Ecto neural progenitor cell (in vitro differentiated cells): ENCODE results near the gene FBF1.

Source experiments
- DNase-seq: peaks from one replicate; pipeline ENCODE4 v3.0.0-alpha.2; 2018; ENCODE audit warnings: low spot score

The FBF1 gene

GRCh38 chr17:75959051-75959838, 18.4 kb upstream of the FBF1 start:
- DNase-seq = no peak

GRCh38 chr17:75950855-75951554, 10.2 kb upstream of the FBF1 start:
- DNase-seq = no peak

GRCh38 chr17:75950421-75950820, 9.6 kb upstream of the FBF1 start:
- DNase-seq = no peak

GRCh38 chr17:75945211-75945610, 4.4 kb upstream of the FBF1 start:
- DNase-seq = no peak

- no peak for DNase-seq
Observed at GRCh38 chr17:75943491-75943890, 2.6 kb upstream of the FBF1 start.

GRCh38 chr17:75942473-75942872, 1.6 kb upstream of the FBF1 start:
- no peak for DNase-seq

- DNase-seq = no peak
Observed at GRCh38 chr17:75941442-75941819, 589 bp upstream of the FBF1 start.

- no peak for DNase-seq
Observed at GRCh38 chr17:75937652-75938051, 3.2 kb downstream of the FBF1 start.

- DNase-seq = no peak
Observed at GRCh38 chr17:75933808-75934207, 7.0 kb downstream of the FBF1 start.

GRCh38 chr17:75932852-75933251, 8.0 kb downstream of the FBF1 start:
- DNase-seq = no peak

GRCh38 chr17:75931062-75931461, 9.8 kb downstream of the FBF1 start:
- no peak for DNase-seq

GRCh38 chr17:75927286-75927922, 13.4 kb downstream of the FBF1 start:
- no peak for DNase-seq

GRCh38 chr17:75926456-75926855, 14.4 kb downstream of the FBF1 start:
- no peak for DNase-seq

- DNase-seq = no peak
Observed at GRCh38 chr17:75925912-75926311, 14.9 kb downstream of the FBF1 start.

GRCh38 chr17:75925103-75925502, 15.7 kb downstream of the FBF1 start:
- DNase-seq = no peak

- DNase-seq = no peak
Observed at GRCh38 chr17:75922963-75923874, 17.6 kb downstream of the FBF1 start.

- DNase-seq = no peak
Observed at GRCh38 chr17:75922173-75922961, 18.5 kb downstream of the FBF1 start.

GRCh38 chr17:75921596-75921995, 19.2 kb downstream of the FBF1 start:
- DNase-seq = no peak

GRCh38 chr17:75920045-75920560, 20.7 kb downstream of the FBF1 start:
- no peak for DNase-seq

GRCh38 chr17:75919611-75920010, 21.2 kb downstream of the FBF1 start:
- DNase-seq = no peak

GRCh38 chr17:75917917-75918445, 22.9 kb downstream of the FBF1 start:
- no peak for DNase-seq
